Thymus (tissue), 11 donors: ENCODE measurements around the gene ABCD1. TPM values are rescaled to one million over a fixed set of nuclear protein-coding genes. Genes with fewer than 3 reads are reported as not detected.
"Not testable (repeated sequence)": the region's sequence is repeated elsewhere in the genome, so short reads cannot be mapped to it uniquely, and the experiment has no call there.

Experiments used
- DNase-seq, 9 donors: peaks; one replicate each; pipeline ENCODE4 v3.0.0-alpha.2; 2013; ENCODE audit warnings: low spot score in 9 of 9, low read depth in 6 of 9, missing footprints in 1 of 9
- H3K27ac ChIP-seq, 2 donors: one replicate each; pipeline ENCODE4 v1.5.1; 2013; ENCODE audit warnings: control low read depth in 1 of 2, low read depth in 1 of 2, low read length in 1 of 2, mild to moderate bottlenecking in 1 of 2, moderate library complexity in 1 of 2
- H3K27me3 ChIP-seq, 2 donors: one replicate each; pipeline ENCODE4 v1.5.1; 2013; ENCODE audit warnings: low read length in 1 of 2; ENCODE audit not compliant: control insufficient read depth in 2 of 2, insufficient read depth in 1 of 2
- H3K36me3 ChIP-seq, 2 donors: one replicate each; pipeline ENCODE4 v1.5.1; 2013; ENCODE audit warnings: low read length in 1 of 2, mild to moderate bottlenecking in 1 of 2, moderate library complexity in 1 of 2; ENCODE audit not compliant: control insufficient read depth in 2 of 2, insufficient read depth in 2 of 2
- H3K4me1 ChIP-seq, 2 donors: one replicate each; pipeline ENCODE4 v1.5.1; 2013; ENCODE audit warnings: low read length in 2 of 2; ENCODE audit not compliant: control insufficient read depth in 2 of 2, insufficient read depth in 2 of 2
- H3K4me3 ChIP-seq, 2 donors: one replicate each; pipeline ENCODE4 v1.5.1; 2013; ENCODE audit warnings: low read length in 2 of 2, control low read depth in 1 of 2, mild to moderate bottlenecking in 1 of 2
- H3K9me3 ChIP-seq, 2 donors: one replicate each; pipeline ENCODE4 v1.5.1; 2013; ENCODE audit warnings: low read length in 1 of 2, mild to moderate bottlenecking in 1 of 2; ENCODE audit not compliant: control insufficient read depth in 2 of 2, insufficient read depth in 1 of 2
- WGBS: extraction: QIAGEN DNeasy Blood & Tissue Kit; methylation state at CpG from one replicate; pipeline ENCODE4 v1.1.7; 2013; 5-methylcytosine and 5-hydroxymethylcytosine counted together
- polyA plus RNA-seq: library from polyadenylated mRNA; stranded (reverse); fragments of 200-250 nt; gene quantifications from one replicate; pipeline ENCODE4 v1.2.3, GENCODE V29; 2013
- total RNA-seq: library from RNA; stranded (reverse); fragments of 120-200 nt; gene quantifications from one replicate; pipeline ENCODE4 v1.2.4, GENCODE V29; 2013
- donor health status: healthy.

ABCD1 gene
- total and polyA plus RNA-seq, 2 donors = 4.7 to 6.8 TPM

DNA sequence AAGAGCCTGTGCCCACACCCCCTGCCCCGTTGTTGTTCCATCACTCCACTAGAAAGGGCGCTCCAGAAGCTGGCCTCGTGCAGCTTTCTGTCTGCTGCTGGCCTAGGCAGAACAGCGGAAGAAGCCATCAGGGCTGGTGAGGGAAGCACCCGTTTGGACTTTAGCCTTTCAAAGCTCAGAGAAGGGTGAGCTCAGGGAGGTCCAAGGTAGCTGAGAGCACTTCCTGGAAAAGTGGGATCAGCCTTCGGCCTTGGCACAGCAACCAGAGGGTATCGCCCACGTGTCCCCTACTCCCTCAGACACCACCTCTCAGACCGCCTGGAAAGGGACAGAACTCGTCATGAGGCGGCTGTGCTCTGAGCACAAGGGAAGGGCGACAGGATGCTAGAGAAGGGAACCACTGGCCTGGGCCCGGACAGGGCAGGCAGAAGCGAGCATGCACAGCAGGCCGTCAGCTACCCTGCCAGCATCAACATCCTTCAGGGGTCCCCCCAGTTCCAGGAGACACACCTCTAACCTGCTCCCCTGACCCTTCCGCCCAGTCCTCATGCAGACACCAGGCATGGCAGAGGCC is 25.4 kb upstream of the ABCD1 start:
- H3K4me3 ChIP-seq, H3K4me1 ChIP-seq, H3K9me3 ChIP-seq, H3K27me3 ChIP-seq, DNase-seq, H3K27ac ChIP-seq: not testable (repeated sequence)
- WGBS = 97% methylated on average over 16 of the region's 16 CpGs
- peaks cover 15 to 52% of the 10 kb centered on the region in 2 donors for H3K36me3 ChIP-seq

DNA sequence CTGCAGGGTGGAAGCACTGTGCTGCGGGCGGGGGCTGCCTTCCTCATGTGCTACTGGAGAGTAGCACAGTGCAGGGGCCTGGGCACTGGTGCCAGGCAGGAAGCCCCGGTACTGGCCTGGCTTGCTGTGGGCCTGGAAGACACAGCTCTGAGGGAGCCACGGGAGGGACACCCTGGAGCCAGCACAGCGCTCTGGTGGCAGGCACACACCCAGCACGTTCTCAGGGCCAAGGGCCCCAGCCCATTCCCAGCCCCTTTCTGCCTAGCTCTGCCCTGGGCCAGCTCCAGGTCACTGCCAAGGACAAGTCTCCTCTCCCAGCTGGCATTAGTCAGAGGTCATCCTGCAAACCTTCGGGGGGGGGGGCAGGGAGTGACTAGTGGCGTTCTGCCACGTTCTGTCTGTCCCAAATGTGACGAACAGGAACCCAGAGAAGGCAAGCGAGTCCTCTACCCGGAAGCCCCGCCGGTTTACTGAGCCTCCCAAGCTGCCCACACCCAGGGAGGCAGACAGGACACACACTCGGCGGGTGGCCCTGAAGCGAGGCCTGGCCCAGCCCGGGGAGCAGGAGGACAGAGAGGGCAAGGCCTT is 24.8 kb upstream of the ABCD1 start:
- not testable (repeated sequence) for DNase-seq, H3K9me3 ChIP-seq, H3K27ac ChIP-seq, H3K4me1 ChIP-seq, H3K27me3 ChIP-seq, H3K4me3 ChIP-seq
- 94% methylated on average over 18 of the region's 18 CpGs for WGBS
- peaks cover 15 to 55% of the 10 kb centered on the region in 2 donors for H3K36me3 ChIP-seq

DNA sequence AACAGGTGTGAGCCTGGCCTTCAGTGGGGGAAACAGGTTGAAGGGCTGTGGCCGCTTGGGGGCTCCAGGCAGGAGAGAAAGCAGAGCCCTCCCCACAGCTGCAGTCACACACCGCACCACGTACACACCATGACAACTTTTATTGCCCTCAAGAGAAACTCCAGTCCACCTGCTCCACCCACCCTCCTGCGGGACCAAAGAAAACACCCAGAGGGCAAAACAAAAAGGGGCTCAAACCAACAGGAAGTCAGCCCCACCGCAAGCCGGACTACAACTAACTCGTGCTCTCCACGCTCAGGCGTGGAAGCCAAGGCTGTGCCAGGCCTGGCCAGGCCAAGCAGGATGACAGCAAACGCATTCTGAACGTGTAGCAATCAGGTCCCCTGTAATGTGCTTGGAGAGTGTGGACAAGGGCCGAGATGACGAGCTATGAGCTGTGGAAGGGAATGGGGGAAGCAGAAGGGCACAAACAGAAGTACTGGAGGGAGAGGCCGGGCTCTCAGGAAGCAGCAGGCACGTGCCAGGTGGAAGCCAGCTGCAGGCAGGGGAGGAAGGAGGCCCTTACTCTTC is 24.2 kb upstream of the ABCD1 start:
- H3K36me3 ChIP-seq = peaks cover 15 to 54% of the 10 kb centered on the region in 2 donors
- H3K27me3 ChIP-seq = no peaks in the 10 kb centered on the region
- no peaks in the 10 kb centered on the region for H3K9me3 ChIP-seq
- WGBS = 95% methylated on average over 15 of the region's 15 CpGs
- H3K4me1 ChIP-seq = no peaks in the 10 kb centered on the region
- no peak overlapping the region for H3K4me3 ChIP-seq
- no peak for DNase-seq
- no peak overlapping the region for H3K27ac ChIP-seq

DNA sequence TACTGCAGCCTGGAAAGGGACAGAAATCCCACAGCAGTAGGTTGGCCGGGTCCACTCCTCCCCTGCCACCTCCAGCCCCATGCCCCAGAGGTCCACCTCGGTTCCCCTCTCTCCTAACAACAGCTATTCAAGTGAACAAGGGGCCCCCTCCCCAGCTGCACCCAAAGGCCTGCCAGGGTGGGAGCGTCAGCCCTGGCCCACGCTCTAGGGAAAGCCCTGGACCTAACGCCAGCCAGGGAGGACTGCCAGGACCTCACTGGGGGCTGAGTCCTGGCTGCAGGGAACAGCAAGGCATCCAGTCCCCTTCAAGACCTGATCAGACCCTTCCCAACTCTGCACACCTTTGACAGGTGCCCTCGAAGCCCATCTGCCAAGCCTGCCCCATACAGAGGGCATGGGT is 23.7 kb upstream of the ABCD1 start:
- H3K36me3 ChIP-seq = peaks cover 15 to 54% of the 10 kb centered on the region in 2 donors
- DNase-seq = no peak
- WGBS = 95% methylated on average over 4 of the region's 6 CpGs
- H3K27ac ChIP-seq = no peak overlapping the region
- H3K27me3 ChIP-seq = no peaks in the 10 kb centered on the region
- H3K9me3 ChIP-seq = no peaks in the 10 kb centered on the region
- H3K4me3 ChIP-seq = no peak overlapping the region
- H3K4me1 ChIP-seq = no peaks in the 10 kb centered on the region

DNA sequence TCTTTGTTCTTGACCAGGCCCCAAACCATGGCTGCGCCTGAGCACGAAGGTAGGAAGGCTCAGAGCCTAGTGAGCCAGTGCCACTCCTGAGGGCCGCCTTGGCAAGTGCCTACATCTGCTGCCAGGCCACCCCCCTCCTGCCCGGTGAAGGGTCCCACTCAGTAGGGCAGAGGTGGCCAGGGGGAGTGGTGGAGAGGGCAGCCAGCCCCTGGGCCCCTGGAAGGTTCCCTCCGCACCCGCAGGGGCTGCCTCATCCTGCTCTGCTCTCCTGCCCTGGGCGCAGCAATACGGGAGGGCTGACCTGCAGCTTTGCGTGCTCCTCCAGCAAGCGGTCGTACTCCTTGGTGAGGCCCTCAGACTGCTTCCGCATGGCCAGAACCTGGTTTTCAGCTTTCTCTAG is 22.9 kb upstream of the ABCD1 start:
- Histone ChIP-seq H3K36me3 (peaks cover 15 to 54% of the 10 kb centered on the region in 2 donors), H3K4me3 (no peak overlapping the region), H3K4me1 (no peaks in the 10 kb centered on the region), H3K27me3 (no peaks in the 10 kb centered on the region), H3K27ac (no peak overlapping the region), H3K9me3 (no peaks in the 10 kb centered on the region)
- WGBS = 98% methylated on average over 12 of the region's 12 CpGs
- no peak for DNase-seq

DNA sequence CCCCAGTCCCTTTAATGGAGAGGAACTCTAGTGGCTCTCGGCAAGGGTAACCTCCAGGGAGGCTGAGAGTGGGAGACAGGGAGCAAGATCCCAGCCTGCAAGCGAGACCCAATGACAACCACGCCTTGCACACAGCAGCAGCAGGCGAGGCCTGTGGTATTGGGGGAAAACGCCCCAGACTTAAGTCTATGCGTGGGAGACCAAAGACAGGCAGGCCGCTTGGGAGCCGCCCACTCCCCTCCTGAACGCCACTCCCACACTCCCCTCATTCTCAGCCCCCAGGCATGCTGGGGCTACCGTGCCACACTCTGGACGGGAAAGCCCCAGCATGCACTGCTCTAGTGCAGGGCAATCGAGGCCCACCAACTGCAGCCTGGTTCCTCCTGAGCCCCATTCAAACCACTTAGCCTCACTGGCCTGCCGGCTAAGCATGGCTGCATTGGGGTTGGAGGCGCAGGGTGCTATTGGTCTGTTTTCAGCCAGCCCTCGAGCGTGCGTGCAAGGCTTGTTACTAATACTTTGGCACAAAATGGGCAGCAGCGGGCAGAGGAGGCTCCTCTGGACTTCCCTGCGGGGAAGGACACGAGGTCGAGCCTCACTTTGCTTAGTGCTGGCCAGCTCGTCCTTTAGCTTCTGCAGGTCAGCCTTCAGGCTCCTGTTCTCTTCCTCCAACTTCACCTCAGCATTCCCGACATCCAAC is 22.2 kb upstream of the ABCD1 start:
- WGBS = 94% methylated on average over 23 of the region's 23 CpGs
- Histone ChIP-seq H3K36me3 (peaks cover 11 to 54% of the 10 kb centered on the region in 2 donors), H3K27me3 (no peaks in the 10 kb centered on the region), H3K9me3 (no peaks in the 10 kb centered on the region), H3K27ac (no peak overlapping the region), H3K4me3 (no peak overlapping the region), H3K4me1 (no peaks in the 10 kb centered on the region)
- DNase-seq = no peak

DNA sequence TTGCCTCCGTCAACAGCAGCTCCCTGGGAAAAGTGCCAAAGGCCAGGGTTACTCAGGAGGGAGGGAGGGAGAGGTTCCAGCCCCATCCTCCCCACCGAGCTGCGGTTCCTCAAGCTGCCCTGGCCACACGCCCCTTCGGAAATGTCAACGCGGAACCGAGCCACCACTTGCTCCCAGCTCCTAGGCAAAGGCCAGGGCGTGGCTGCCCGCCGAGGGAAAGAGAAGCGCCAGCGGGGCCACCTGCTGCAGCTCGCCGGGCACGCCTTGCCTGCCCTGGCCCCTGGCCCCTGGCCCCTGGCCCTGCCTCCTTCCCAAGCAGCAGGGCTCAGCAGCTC is 21.7 kb upstream of the ABCD1 start:
- WGBS = 93% methylated on average over 16 of the region's 16 CpGs
- DNase-seq = no peak
- peaks cover 11 to 54% of the 10 kb centered on the region in 2 donors for H3K36me3 ChIP-seq

DNA sequence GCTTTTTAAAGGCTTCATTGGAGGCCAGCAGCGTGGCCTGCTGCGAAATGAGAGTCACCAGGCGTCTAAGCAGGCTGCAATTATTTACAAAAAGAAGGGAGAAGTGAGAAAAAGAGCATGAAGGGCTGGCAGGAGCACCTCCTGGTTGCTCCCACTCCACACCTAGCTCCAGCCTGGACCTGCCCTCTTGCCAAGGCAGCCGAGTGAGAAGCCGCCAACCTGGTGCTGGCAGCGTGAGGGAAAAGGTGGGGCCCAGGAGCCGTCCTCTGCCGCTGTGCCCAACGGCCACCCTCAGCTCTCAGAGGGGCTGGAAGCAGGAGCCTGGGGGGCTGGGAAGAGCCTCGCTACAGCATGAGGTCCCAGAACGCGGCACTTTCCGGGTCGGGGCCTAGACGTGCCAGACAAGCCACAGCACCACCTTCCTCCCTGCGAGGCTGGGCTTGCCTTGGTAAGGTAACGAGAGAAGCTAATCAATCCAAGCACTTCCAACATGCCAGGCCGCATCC is 20.6 kb upstream of the ABCD1 start:
- H3K27me3 ChIP-seq = no peaks in the 10 kb centered on the region
- DNase-seq = no peak
- peaks cover 11 to 46% of the 10 kb centered on the region in 2 donors for H3K36me3 ChIP-seq
- 96% methylated on average over 18 of the region's 18 CpGs for WGBS
- H3K4me1 ChIP-seq = no peaks in the 10 kb centered on the region
- H3K4me3 ChIP-seq = no peak overlapping the region
- H3K9me3 ChIP-seq = no peaks in the 10 kb centered on the region
- no peak overlapping the region for H3K27ac ChIP-seq

More for the DNA sequence above, 21.7 kb upstream of the ABCD1 start:
- Histone ChIP-seq H3K27me3 (no peaks in the 10 kb centered on the region), H3K9me3 (no peaks in the 10 kb centered on the region), H3K27ac (no peak overlapping the region), H3K4me3 (no peak overlapping the region), H3K4me1 (no peaks in the 10 kb centered on the region)
